Activated CD4-positive, alpha-beta T cell treated with anti-CD3 and anti-CD28 coated beads, Interleukin-2, amount 50 U/mL, for 1 hour (primary cell): ENCODE measurements around the gene VWA5B1.
"Not testable (repeated sequence)": the region's sequence is repeated elsewhere in the genome, so short reads cannot be mapped to it uniquely, and the experiment has no call there.

Experiments
- DNase-seq: peaks from one replicate; pipeline ENCODE4 v3.0.0-alpha.2; 2020

VWA5B1 gene, protein sequence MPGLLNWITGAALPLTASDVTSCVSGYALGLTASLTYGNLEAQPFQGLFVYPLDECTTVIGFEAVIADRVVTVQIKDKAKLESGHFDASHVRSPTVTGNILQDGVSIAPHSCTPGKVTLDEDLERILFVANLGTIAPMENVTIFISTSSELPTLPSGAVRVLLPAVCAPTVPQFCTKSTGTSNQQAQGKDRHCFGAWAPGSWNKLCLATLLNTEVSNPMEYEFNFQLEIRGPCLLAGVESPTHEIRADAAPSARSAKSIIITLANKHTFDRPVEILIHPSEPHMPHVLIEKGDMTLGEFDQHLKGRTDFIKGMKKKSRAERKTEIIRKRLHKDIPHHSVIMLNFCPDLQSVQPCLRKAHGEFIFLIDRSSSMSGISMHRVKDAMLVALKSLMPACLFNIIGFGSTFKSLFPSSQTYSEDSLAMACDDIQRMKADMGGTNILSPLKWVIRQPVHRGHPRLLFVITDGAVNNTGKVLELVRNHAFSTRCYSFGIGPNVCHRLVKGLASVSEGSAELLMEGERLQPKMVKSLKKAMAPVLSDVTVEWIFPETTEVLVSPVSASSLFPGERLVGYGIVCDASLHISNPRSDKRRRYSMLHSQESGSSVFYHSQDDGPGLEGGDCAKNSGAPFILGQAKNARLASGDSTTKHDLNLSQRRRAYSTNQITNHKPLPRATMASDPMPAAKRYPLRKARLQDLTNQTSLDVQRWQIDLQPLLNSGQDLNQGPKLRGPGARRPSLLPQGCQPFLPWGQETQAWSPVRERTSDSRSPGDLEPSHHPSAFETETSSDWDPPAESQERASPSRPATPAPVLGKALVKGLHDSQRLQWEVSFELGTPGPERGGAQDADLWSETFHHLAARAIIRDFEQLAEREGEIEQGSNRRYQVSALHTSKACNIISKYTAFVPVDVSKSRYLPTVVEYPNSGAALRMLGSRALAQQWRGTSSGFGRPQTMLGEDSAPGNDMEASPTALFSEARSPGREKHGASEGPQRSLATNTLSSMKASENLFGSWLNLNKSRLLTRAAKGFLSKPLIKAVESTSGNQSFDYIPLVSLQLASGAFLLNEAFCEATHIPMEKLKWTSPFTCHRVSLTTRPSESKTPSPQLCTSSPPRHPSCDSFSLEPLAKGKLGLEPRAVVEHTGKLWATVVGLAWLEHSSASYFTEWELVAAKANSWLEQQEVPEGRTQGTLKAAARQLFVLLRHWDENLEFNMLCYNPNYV

DNA sequence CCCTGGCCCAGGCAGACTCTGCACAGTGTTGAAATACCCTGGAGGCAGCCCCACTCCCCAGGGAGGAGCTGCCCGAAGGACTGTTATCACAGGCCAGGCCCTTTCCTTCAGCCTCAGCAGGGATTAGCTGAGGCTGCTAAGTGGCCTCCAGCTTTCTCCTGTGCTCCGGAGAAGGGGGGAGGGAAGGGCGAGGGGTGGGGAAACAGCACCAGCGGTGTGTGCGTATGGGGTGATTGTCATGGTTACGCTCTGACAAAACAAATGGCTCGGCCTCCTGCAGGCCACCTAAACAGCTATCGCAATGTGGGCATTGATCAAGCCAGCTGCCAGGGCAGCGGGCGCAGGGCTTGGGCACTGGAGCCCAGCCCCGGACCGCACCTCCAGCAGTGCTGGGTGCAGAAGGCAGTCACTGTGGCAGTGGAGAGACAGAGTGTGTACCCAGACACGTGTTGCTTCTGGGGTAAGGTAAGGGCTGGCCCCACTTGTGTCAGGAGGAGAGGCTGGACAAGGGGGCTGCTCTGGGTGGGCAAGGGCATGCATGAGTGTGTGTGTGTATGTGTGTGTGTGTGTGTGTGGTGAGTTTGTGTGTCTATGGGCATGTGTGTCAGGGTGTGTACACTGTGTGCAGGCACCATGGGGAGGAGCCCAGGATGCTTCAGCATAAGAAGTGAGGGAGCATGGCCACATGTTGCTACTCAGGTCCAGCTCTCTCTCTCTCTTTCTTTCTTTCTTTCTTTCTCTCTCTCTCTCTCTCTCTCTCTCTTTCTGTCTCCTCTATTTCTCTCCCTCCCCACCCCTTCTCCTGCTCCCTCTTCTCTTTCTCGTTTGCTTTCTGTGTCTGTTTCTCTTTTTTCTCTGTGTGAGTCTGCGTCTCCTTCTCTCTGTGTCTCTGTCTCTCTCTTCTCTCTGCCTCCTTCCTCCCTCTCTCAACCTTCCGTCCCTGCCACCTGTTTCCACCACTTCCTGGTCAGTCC, at the start of gene VWA5B1:
TSS of gene VWA5B1 (plus strand) at position 252 of the 974 bp plus-strand sequence. CDS start 19,727 bp downstream, outside the sequence.
- DNase-seq = no peak

DNA sequence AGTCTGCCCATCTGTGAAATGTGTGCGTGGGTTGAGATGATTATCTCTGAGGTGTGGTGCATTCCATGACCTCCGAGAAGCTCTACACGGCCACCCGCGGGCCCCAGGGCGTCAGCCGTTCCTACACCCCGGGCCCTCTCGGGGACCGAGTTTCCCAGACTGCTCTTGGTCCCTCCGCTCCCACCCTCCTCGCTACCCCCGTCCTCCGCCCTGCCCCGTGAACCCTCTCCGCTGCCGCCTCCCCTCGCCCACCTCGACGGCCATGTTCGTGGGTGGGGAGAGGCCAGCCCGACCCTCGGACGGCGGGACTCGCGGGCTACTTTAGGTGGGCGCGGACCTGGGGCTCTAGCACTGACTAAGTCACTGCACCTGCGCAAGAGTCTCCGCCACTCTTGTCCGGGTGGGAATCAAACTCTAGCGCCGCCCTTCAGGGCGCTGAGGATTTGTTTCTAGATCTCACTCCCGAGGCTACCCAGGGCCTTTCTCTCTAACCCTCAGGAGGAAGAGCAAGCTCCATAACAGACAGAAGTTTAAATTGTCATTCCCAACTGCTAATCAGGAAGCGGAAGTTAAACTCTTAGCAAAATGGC, 47.7 kb upstream of the VWA5B1 start:
- no peak for DNase-seq

DNA sequence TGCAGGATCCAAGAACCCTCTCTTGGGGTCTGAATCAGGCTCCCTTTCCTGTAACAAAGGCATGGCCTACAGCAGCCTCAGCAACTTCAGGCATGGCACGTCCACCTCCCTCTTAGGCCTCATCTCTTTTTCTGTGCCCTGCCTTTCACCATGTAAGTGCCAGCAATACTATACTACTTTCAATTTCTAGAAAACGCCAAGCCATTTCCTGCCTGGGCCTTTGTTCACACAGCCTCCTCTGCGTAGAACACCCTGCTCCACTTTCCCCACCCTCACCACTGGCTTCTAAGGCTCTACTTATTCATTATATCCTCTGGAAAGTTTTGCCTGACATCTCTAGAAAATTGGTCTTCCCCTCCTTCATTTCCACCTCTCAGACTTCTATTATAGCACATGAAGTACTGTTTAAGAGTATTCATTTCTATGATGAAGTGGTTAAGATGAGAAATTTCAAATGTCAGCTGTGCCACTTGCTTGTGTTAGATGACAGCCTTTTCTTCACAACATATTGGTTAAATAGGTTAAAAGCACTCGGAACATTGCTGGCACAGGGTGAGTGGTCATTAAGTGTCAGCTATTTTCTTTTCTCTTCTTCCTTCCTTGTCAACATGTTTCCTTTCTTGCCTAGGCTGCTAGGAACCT, 41.6 kb upstream of the VWA5B1 start:
- DNase-seq = peak; percentile 4

DNA sequence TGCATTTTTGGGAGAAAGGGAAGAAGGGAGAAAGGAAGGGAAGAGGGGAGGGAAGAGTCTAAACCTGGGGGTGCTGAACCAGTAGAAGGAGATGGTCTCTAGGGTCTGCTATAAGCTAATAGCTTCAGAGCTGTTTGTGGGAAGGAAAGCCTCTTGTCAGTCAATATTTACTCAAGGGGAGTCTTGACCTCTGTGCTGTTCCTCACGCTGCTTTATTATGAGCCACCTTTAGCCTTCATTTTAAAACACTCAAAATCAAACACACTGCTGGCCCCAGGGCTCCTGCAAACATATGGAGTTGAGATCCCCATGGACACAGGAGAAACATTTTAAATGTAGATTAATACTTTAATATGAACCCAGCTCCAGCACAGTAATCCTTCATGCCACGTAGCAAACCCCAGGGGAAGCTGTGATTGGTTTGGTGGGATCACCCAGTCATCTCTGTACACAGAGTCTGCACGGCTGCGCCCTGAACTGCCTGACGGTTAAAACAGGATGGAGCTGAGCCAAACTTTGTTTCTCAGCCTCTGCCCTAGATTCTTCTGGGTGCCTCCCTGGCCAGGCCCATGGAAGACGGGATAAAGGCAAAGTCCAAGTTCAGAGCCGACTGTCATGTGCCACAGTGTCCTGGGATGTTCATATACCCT, 40.2 kb upstream of the VWA5B1 start:
- no peak for DNase-seq

DNA sequence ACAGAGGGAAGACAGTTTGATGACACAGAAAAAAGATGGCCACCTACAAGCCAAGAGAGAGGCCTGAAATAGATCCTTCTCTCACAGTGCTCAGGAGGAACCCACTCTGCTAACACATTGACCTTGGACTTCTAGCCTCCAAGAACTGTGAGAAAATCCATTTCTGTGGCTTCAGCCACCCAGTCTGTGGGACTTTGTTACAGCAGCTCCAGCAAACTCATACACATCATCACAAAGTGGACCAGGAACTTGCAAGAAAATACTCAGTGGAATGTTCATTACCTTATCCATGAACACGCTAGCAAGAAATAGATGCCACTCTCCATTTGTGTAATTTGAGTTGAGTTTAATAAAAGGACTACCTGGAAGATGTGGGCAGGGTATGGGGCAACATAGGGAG, 38.1 kb upstream of the VWA5B1 start:
- no peak for DNase-seq

DNA sequence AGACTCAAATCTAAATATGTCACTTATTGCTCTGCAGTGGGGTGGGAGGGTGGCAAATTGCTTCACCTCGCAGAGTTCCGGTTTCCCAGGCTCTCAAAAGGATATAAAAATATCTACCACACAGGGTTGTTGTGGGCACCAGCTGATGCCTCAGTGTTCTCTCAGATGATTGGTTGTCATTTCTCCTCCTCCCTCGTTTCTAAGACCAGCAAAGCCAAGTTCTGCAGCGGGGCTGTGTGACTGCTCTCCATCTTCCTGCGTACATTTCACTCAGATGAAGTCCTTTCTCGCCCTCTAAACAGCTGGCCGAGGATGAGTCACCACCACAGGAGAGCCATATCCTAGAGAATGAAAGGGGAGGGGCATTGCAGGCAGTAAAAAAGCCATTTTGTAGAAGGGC, 35.0 kb upstream of the VWA5B1 start:
- DNase-seq = no peak

DNA sequence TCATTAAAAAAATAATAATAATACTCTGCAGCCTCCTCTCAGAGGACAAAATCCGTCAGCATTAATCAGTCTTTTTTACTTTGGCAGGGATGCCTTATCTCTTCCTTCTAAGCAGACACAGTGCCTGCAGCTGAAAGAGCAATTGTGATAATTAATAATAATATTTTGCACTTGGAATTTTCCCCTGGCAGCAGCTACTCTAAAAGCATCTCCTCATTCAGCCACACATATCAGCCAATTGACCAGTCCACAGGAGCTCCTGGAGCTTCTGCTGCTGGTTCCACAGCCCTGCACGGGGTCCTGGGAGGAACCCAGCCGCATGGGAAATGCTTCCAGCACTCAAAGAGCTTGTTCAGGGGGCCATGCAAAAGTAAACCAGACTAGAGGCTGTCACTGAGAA, 31.0 kb upstream of the VWA5B1 start:
- no peak for DNase-seq

DNA sequence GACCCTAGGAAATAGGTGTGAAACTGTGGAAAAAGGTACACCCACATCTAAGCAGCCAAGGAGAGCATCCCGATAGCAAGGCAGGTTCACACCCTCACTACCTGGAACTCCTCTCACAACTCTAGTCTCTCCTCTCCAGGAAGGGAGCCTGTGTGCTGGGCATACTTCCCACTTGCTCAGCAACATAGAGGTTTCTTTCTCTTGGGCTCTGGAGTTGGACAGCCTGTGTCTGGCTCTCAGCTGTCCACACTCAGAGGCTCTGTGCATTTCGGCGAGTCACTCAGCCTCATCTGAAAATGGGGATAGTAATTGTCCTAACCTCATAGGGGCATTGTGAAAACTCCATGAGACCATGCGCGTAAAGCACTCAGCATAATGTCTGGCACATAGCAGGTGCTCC, 29.6 kb upstream of the VWA5B1 start:
- no peak for DNase-seq

DNA sequence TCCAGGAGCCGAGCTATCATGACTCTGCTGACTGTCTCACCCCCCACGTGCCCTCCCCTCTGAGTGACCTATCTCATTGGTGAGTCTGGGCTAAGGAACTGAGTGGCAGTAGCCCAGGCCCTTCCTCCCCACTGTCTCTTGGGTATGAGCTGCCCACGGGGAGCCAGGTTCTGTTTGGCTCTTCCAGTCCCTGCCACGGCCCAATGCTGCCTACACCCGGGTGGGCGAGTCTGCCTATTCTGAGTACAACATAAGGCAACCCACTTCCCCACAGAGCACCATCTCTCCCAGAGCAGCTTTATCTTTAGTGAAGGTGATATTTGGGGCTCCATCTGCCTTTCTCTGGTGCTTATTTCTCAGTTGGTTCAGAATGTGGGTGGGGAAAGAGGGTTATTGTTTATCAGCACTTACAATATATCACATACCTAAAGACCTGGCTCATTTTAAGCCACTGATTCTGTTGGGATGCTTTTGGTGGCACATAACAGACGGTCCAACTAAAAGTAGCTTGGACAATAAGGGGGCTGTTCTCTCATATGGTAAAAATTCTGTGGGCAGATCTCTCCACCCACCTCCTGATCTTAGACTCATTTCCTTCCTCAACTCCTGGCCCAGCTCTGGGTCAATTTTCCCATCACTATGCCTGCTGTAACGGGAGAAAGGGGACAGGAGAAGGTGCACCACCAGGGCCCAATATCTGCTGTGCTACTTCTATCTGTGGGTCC, 27.7 kb upstream of the VWA5B1 start:
- DNase-seq = no peak

DNA sequence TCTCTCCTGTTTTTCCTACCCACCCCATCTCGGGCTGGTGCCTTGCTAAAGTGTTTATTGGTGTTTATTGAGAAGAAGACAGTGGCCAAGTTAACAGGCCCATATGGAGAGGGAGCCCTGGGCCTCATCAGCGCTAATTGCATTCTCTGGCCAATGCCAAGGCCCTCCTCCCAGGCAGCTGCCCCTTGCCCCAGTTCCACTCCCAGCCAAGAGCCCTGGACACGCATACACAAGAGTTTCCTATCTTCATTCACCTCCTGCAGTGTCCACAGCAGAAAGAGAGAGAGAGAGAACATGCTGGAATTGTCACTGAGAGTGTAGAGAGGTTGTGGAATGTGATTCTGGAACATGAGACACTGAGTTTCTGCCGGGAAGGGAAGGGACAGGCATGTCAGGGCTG, 25.4 kb upstream of the VWA5B1 start:
- DNase-seq = no peak

DNA sequence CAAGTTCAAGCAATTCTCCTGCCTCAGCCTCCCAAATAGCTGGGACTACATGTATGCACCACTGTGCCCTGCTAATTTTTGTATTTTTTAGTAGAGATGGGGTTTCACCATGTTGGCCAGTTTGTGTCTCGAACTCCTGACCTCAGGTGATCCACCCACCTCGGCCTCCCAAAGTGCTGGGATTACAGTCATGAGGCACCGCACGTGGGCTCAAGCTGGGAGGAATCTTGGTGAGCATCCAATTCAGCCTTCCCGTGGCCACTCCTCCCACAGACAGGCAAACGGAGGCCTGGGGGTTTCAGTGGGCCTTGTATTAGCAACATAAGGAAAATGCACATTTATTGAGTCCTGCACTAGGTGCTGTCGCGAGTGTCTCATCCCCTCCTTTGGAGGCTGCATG, 24.5 kb upstream of the VWA5B1 start:
- no peak for DNase-seq

DNA sequence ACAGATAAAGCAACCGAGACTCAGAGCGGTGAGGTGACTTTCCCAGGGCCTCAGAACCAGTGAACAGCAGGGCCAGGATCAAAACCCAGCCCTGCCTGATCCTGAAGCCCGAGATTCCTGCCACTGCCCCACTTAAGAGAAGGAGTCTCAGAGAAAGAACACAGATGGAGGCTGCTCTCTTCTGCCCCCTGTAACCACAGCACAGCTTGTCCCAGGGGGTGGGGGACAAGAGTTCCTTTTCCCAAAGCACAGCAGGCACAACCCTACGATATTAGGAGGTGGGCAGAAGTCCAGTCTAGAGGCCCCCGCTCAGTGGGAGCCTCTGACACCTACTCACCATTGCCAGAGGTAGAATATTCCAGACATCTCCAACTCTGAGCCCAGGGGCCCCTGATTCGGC, 24.0 kb upstream of the VWA5B1 start:
- DNase-seq = no peak

DNA sequence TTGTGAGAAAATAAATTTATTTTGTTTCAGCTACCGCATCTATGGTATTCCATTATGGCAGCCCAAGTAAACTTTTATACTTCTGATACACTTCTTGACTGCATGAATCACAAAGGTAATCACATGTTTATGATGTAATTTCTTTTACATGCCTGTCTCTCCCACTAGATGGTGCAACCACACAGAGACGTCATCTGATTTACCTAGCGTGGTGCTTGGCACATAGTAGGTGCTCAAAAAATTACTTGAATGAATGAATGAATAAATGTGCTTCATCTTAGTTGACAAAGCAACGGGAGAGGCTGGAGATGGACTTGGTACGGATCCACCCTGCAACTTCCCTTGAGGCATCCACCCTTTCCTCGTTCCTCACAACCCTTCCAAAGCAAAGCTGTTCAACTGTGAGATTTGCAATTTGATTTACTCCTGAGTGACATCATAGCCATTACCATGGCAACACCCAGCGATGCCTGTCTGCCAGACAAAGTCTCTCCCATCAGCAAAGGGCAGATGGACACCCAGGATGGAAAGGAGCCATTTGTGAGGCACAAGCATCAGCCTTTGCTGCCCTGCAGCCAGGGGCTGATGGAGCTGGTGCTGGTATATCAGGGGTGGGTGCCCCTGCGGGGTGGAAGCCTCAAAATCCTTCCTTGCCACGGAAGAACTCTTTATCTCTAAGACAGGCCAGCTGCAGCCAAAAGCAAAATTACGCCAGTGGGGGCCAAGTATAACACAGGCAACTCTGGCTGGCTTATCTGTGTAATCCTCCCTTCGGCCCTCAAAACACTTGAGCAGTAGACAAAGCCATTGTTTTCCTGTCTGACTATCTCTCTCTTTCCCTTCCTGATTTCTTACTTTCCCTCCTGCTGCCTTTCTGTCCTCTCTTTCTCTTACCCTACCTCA, 18.9 kb upstream of the VWA5B1 start:
- no peak for DNase-seq

DNA sequence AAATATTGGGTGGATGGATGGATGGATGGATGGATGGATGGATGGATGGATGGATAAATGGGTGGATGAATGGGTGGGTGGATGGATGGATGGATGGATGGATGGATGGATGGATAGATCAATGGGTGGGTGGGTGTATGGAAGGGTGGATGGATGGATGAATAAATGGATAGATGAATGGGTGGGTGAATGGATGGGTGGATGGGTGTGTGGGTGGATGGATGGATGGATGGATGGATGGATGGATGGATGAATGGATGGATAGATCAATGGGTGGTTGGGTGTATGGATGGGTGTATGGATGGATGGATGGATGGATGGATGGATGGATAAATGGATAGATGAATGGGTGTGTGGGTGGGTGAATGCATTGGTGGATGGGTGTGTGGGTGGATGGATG, 17.0 kb upstream of the VWA5B1 start:
- DNase-seq = not testable (repeated sequence)

DNA sequence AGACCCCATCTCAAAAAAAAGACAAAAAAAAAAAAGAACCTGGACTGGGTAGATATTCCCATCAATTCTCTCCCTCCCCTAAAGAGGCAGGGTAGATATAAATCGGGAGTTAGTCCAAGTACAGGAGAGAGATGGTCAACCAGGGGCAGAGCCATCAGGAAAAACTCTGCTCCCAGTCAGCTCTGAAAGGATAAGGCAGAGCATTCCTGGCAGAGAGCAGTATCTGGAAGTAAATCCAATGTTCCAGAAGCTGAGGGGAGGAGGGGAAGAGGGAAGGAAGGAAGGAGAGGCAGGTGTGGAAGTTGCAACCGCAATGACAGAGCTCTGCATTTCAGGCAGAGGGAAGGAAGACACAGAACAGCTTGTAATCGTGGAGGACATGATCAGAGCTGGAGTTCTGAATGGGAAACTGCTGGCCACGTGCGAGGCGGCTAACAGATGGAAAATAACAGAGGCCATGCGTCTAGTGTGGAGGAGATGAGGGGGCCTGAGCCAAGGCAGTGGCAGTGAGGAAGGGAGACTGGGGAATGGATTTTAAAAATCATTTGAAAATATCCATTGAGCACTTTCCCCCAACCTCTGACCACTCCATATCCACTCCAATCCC, 15.3 kb upstream of the VWA5B1 start:
- no peak for DNase-seq

DNA sequence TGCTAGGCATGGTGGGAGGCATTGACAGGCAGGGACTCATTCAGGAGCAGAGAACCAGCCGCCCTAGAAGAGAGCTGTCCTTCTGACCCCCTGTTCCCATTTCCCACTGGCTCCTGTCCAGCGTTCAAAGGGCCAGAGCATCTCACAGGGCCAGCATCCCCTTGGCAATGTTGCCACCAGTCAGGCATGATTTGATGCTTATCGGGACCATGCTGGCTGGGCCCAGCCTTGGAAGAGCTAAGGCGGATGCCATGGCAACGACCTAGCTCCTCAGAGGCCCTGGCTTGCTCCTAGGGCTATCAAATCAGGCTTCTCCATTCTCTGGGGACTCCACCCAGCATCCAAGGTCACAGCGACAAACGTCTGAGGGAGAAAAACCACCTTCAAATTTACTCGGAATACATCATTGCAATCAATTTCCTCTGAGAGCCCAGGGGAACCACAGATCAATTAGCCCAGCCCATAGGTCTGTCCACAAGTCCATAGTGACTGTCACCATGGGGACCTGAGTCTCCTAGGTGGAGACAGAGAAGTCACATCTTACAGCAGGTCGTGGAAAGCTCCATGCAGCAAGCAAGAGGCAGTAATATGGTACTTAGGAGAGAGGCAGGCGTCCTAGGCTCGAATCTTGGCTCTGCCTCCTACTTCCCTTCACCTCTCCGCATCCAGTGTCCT, 14.1 kb upstream of the VWA5B1 start:
- DNase-seq = no peak

DNA sequence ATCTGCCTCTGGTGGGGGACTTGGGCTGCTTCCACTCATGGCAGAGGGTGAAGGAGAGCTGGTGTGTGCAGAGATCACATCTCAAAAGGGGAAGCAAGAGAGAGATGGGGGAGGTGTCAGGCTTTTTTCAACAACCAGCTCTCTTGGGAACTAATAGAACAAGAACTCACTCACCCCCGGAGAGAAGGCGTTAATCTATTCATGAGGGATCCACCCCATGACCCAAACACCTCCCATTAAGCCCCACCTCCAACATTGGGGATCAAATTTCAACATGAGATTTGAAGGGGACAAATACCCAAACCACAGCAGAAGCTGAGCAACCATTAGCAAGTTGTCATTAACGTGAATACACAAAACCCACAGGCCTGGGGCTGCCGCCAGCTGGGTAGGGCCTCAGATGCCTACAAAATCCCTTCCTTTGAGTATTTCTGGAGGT, 12.0 kb upstream of the VWA5B1 start:
- no peak for DNase-seq

DNA sequence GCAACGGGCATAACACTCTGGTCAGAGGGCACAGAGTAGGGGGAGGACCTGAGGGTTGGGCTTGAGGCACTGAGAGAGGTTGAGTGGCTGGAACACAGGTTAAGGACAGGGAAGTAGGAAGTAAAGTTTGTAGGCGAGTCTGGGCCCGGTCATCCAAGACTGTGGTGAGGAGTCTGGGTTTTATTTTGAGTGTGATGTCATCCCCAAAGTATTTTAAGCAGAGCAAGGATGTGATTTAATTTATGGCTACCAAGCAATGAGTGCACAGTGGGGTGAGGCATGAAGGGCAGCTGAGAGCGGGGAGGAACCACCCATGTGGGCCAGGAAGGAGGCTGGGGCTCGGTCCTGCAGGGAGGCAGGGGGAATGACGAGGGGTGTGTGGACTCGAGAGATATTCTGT, 11.2 kb upstream of the VWA5B1 start:
- DNase-seq = no peak
